K562 (cell line): ENCODE results near the gene OR5K2. TPM values are rescaled to one million over a fixed set of nuclear protein-coding genes. Genes with fewer than 3 reads are reported as not detected.

Source experiments
- GTF2A2 ChIP-seq: IDR thresholded peaks from 2 replicates; pipeline ENCODE4 v1.6.1; 2016; ENCODE audit warnings: mild to moderate bottlenecking, missing genetic modification characterization, missing compliant biosample characterization
- KAT8 ChIP-seq: fragments of 450-650 bp; IDR thresholded peaks from 2 replicates; pipeline ENCODE4 v1.6.1; 2016; ENCODE audit warnings: low read depth, mild to moderate bottlenecking
- KLF1 ChIP-seq: fragments of 450-650 bp; IDR thresholded peaks from 2 replicates; pipeline ENCODE4 v1.6.1; 2016; ENCODE audit warnings: missing genetic modification characterization, missing compliant biosample characterization
- PATZ1 ChIP-seq: fragments of 250-450 bp; sonication (Bioruptor Pico); IDR thresholded peaks from 2 replicates; pipeline ENCODE4 v1.5.0; 2020; ENCODE audit warnings: mild to moderate bottlenecking, borderline replicate concordance
- PHB ChIP-seq: fragments of 250-450 bp; sonication (Bioruptor Pico); IDR thresholded peaks from 2 replicates; pipeline ENCODE4 v1.5.0; 2021
- RBM14 ChIP-seq: fragments of 200-400 bp; formaldehyde crosslinking; IDR thresholded peaks from 2 replicates; pipeline ENCODE4 v1.6.1; 2018; ENCODE audit warnings: low read depth, mild to moderate bottlenecking, low read length, moderate library complexity, borderline replicate concordance; ENCODE audit not compliant: insufficient read depth
- SIN3B ChIP-seq: fragments of 450-650 bp; IDR thresholded peaks from 2 replicates; pipeline ENCODE4 v1.6.1; 2017; ENCODE audit warnings: low read depth, mild to moderate bottlenecking, moderate library complexity
- SMARCA4 ChIP-seq: fragments of 450-650 bp; IDR thresholded peaks from 2 replicates; pipeline ENCODE4 v1.6.1; 2016
- SREBF2 ChIP-seq: sonication (generic); formaldehyde crosslinking; IDR thresholded peaks from 2 replicates; pipeline ENCODE4 v1.4.0; 2020; ENCODE audit warnings: mild to moderate bottlenecking, missing genetic modification reagents
- ZHX1 ChIP-seq: fragments of 150-350 bp; conservative IDR thresholded peaks from 2 replicates; pipeline ENCODE4 v1.6.1; 2014; ENCODE audit warnings: low read length
- ZNF511 ChIP-seq: sonication (generic); formaldehyde crosslinking; IDR thresholded peaks from 2 replicates; pipeline ENCODE4 v1.8.0; 2022; ENCODE audit warnings: mild to moderate bottlenecking, missing genetic modification reagents
- polyA plus RNA-seq, 8 experiments: library from polyadenylated mRNA; depleted of rRNA in 4 of 8; stranded (reverse) in 5 of 8; unstranded in 3 of 8; fragments of >200 nt; fragmentation: Nextera tagmentation in 2 of 8; fragmentation: Illumina TruSeq in 1 of 8; extraction: Ambion mirVana in 2 of 8; extraction: Trizol in 1 of 8; gene quantifications; 2 replicates each; pipeline versions ENCODE4 v1.2.1 to v1.2.3, GENCODE V29; 2011 to 2014; ENCODE audit warnings: inconsistent platforms in 1 of 8, missing spikeins in 1 of 8
- small RNA-seq: library from RNA; depleted of rRNA; stranded (forward); fragments of <200 nt; gene quantifications from one replicate; pipeline ENCODE3, GENCODE V24; 2014
- total RNA-seq, 7 experiments: library from RNA; depleted of rRNA in 6 of 7; stranded (reverse); fragments of >200 nt in 6 of 7; fragmentation: Illumina TruSeq in 2 of 7; extraction: Trizol in 2 of 7; gene quantifications; 2 replicates each; pipeline versions ENCODE4 v1.2.1 to v1.2.3, GENCODE V29; 2011 to 2021; ENCODE audit warnings: low replicate concordance in 1 of 7

OR5K2 gene
- total and polyA plus RNA-seq, 9 of the 15 experiments (the other 6 are each of a cell fraction or from before 2014, with no cell fraction given) = not detected

GRCh38 chr3:98545940-98546339 is 48.5 kb downstream of the OR5K2 start (continued):
- TF ChIP-seq SIN3B = no peak
- TF ChIP-seq PHB (CRISPR knock-in tag) = no peak
- no peak for TF ChIP-seq ZNF511 (CRISPR knock-in tag)
- TF ChIP-seq RBM14 = no peak
- no peak for TF ChIP-seq GTF2A2 (tag)
- no peak for TF ChIP-seq SMARCA4
- no peak for TF ChIP-seq KAT8
- TF ChIP-seq SREBF2 = no peak
- TF ChIP-seq KLF1 = no peak
- no peak for TF ChIP-seq PATZ1
- TF ChIP-seq ZHX1 = no peak

Small RNAs within 50 kb of the gene (small RNA-seq; reads per million reads assigned to genes)
- not detected for gene RPL38P4

Other genes with a start within 250 kb of the OR5K2 start
Only the 7 nearest of the 8 such genes appear.
- not detected in 2 replicates for gene OR5H2, start 215.2 kb upstream of the OR5K2 start, total RNA-seq (2014; rRNA removed)
- not detected in 2 replicates for gene OR5H2, start 215.2 kb upstream of the OR5K2 start, total RNA-seq (2014; rRNA removed; fragmentation: Illumina TruSeq; extraction: Trizol)
- gene OR5H2, start 215.2 kb upstream of the OR5K2 start, total RNA-seq (2015; rRNA removed; fragmentation: Illumina TruSeq; extraction: Trizol) = not detected in 2 replicates
- not detected in 2 replicates for gene OR5H2, start 215.2 kb upstream of the OR5K2 start, total RNA-seq (2021)
- not detected in 2 replicates for gene OR5H2, start 215.2 kb upstream of the OR5K2 start, polyA plus RNA-seq (2011; rRNA removed)
- not detected in 2 replicates for gene OR5H2, start 215.2 kb upstream of the OR5K2 start, polyA plus RNA-seq (2014; fragmentation: Illumina TruSeq; extraction: Trizol)
- not detected for gene OR5H2, start 215.2 kb upstream of the OR5K2 start, polyA plus RNA-seq (2014; fragmentation: Nextera tagmentation; extraction: Ambion mirVana)
- gene OR5H2, start 215.2 kb upstream of the OR5K2 start, polyA plus RNA-seq (2014; rRNA removed) = not detected in 2 replicates
- gene OR5K4, start 143.8 kb upstream of the OR5K2 start, total RNA-seq (2014; rRNA removed) = not detected in 2 replicates
- gene OR5K4, start 143.8 kb upstream of the OR5K2 start, total RNA-seq (2014; rRNA removed; fragmentation: Illumina TruSeq; extraction: Trizol) = not detected in 2 replicates
- gene OR5K4, start 143.8 kb upstream of the OR5K2 start, total RNA-seq (2015; rRNA removed; fragmentation: Illumina TruSeq; extraction: Trizol) = not detected in 2 replicates
- gene OR5K4, start 143.8 kb upstream of the OR5K2 start, total RNA-seq (2021) = not detected in 2 replicates
- not detected in 2 replicates for gene OR5K4, start 143.8 kb upstream of the OR5K2 start, polyA plus RNA-seq (2011; rRNA removed)
- gene OR5K4, start 143.8 kb upstream of the OR5K2 start, polyA plus RNA-seq (2014; fragmentation: Illumina TruSeq; extraction: Trizol) = not detected in 2 replicates
- not detected for gene OR5K4, start 143.8 kb upstream of the OR5K2 start, polyA plus RNA-seq (2014; fragmentation: Nextera tagmentation; extraction: Ambion mirVana)
- not detected in 2 replicates for gene OR5K4, start 143.8 kb upstream of the OR5K2 start, polyA plus RNA-seq (2014; rRNA removed)
- not detected in 2 replicates for gene OR5K3, start 107.0 kb upstream of the OR5K2 start, total RNA-seq (2014; rRNA removed)
- gene OR5K3, start 107.0 kb upstream of the OR5K2 start, total RNA-seq (2014; rRNA removed; fragmentation: Illumina TruSeq; extraction: Trizol) = not detected in 2 replicates
- gene OR5K3, start 107.0 kb upstream of the OR5K2 start, total RNA-seq (2015; rRNA removed; fragmentation: Illumina TruSeq; extraction: Trizol) = not detected in 2 replicates
- not detected in 2 replicates for gene OR5K3, start 107.0 kb upstream of the OR5K2 start, total RNA-seq (2021)
- not detected in 2 replicates for gene OR5K3, start 107.0 kb upstream of the OR5K2 start, polyA plus RNA-seq (2011; rRNA removed)
- gene OR5K3, start 107.0 kb upstream of the OR5K2 start, polyA plus RNA-seq (2014; fragmentation: Illumina TruSeq; extraction: Trizol) = not detected in 2 replicates
- gene OR5K3, start 107.0 kb upstream of the OR5K2 start, polyA plus RNA-seq (2014; fragmentation: Nextera tagmentation; extraction: Ambion mirVana) = not detected
- not detected in 2 replicates for gene OR5K3, start 107.0 kb upstream of the OR5K2 start, polyA plus RNA-seq (2014; rRNA removed)
- not detected in 2 replicates for gene OR5K1, start 34.5 kb upstream of the OR5K2 start, total RNA-seq (2014; rRNA removed)
- not detected in 2 replicates for gene OR5K1, start 34.5 kb upstream of the OR5K2 start, total RNA-seq (2014; rRNA removed; fragmentation: Illumina TruSeq; extraction: Trizol)
- not detected in 2 replicates for gene OR5K1, start 34.5 kb upstream of the OR5K2 start, total RNA-seq (2015; rRNA removed; fragmentation: Illumina TruSeq; extraction: Trizol)
- not detected in 2 replicates for gene OR5K1, start 34.5 kb upstream of the OR5K2 start, total RNA-seq (2021)
- gene OR5K1, start 34.5 kb upstream of the OR5K2 start, polyA plus RNA-seq (2011; rRNA removed) = not detected in 2 replicates
- gene OR5K1, start 34.5 kb upstream of the OR5K2 start, polyA plus RNA-seq (2014; fragmentation: Illumina TruSeq; extraction: Trizol) = not detected in 2 replicates
- gene OR5K1, start 34.5 kb upstream of the OR5K2 start, polyA plus RNA-seq (2014; fragmentation: Nextera tagmentation; extraction: Ambion mirVana) = not detected
- gene OR5K1, start 34.5 kb upstream of the OR5K2 start, polyA plus RNA-seq (2014; rRNA removed) = not detected in 2 replicates
- gene CLDND1, start 25.2 kb downstream of the OR5K2 start, total RNA-seq (2014; rRNA removed) = 36.8 and 38.5 TPM in 2 replicates
- gene CLDND1, start 25.2 kb downstream of the OR5K2 start, total RNA-seq (2014; rRNA removed; fragmentation: Illumina TruSeq; extraction: Trizol) = 37.1 and 43.0 TPM in 2 replicates
- gene CLDND1, start 25.2 kb downstream of the OR5K2 start, total RNA-seq (2015; rRNA removed; fragmentation: Illumina TruSeq; extraction: Trizol) = 28.8 and 29.2 TPM in 2 replicates
- gene CLDND1, start 25.2 kb downstream of the OR5K2 start, total RNA-seq (2021) = 44.5 and 52.8 TPM in 2 replicates
- gene CLDND1, start 25.2 kb downstream of the OR5K2 start, polyA plus RNA-seq (2011; rRNA removed) = 135 and 141 TPM in 2 replicates
- gene CLDND1, start 25.2 kb downstream of the OR5K2 start, polyA plus RNA-seq (2014; fragmentation: Illumina TruSeq; extraction: Trizol) = 68.6 and 75.0 TPM in 2 replicates
- gene CLDND1, start 25.2 kb downstream of the OR5K2 start, polyA plus RNA-seq (2014; fragmentation: Nextera tagmentation; extraction: Ambion mirVana) = 100 to 1,000 TPM in 1 of 2 experiments, 10 to 100 TPM in 1; 75.1 to 113 TPM
- 60.7 and 69.2 TPM in 2 replicates for gene CLDND1, start 25.2 kb downstream of the OR5K2 start, polyA plus RNA-seq (2014; rRNA removed)
- gene GPR15, start 34.3 kb downstream of the OR5K2 start, total RNA-seq (2014; rRNA removed) = not detected in 2 replicates
- not detected in 2 replicates for gene GPR15, start 34.3 kb downstream of the OR5K2 start, total RNA-seq (2014; rRNA removed; fragmentation: Illumina TruSeq; extraction: Trizol)
- not detected in 2 replicates for gene GPR15, start 34.3 kb downstream of the OR5K2 start, total RNA-seq (2015; rRNA removed; fragmentation: Illumina TruSeq; extraction: Trizol)
- gene GPR15, start 34.3 kb downstream of the OR5K2 start, total RNA-seq (2021) = 0.13 TPM in 1 of 2 replicates, not detected in the other
- not detected in 2 replicates for gene GPR15, start 34.3 kb downstream of the OR5K2 start, polyA plus RNA-seq (2011; rRNA removed)
- not detected in 2 replicates for gene GPR15, start 34.3 kb downstream of the OR5K2 start, polyA plus RNA-seq (2014; fragmentation: Illumina TruSeq; extraction: Trizol)
- gene GPR15, start 34.3 kb downstream of the OR5K2 start, polyA plus RNA-seq (2014; fragmentation: Nextera tagmentation; extraction: Ambion mirVana) = not detected
- not detected in 2 replicates for gene GPR15, start 34.3 kb downstream of the OR5K2 start, polyA plus RNA-seq (2014; rRNA removed)
- gene CPOX, start 95.9 kb downstream of the OR5K2 start, total RNA-seq (2014; rRNA removed) = 42.4 and 43.8 TPM in 2 replicates
- 24.8 and 28.4 TPM in 2 replicates for gene CPOX, start 95.9 kb downstream of the OR5K2 start, total RNA-seq (2014; rRNA removed; fragmentation: Illumina TruSeq; extraction: Trizol)
- gene CPOX, start 95.9 kb downstream of the OR5K2 start, total RNA-seq (2015; rRNA removed; fragmentation: Illumina TruSeq; extraction: Trizol) = 17.7 and 18.9 TPM in 2 replicates
- gene CPOX, start 95.9 kb downstream of the OR5K2 start, total RNA-seq (2021) = 28.4 and 31.4 TPM in 2 replicates
- 76.7 and 82.1 TPM in 2 replicates for gene CPOX, start 95.9 kb downstream of the OR5K2 start, polyA plus RNA-seq (2011; rRNA removed)
- gene CPOX, start 95.9 kb downstream of the OR5K2 start, polyA plus RNA-seq (2014; fragmentation: Illumina TruSeq; extraction: Trizol) = 20.7 and 25.7 TPM in 2 replicates
- gene CPOX, start 95.9 kb downstream of the OR5K2 start, polyA plus RNA-seq (2014; fragmentation: Nextera tagmentation; extraction: Ambion mirVana) = 10 to 100 TPM; 14.6 to 17.4 TPM
- 23.0 and 28.6 TPM in 2 replicates for gene CPOX, start 95.9 kb downstream of the OR5K2 start, polyA plus RNA-seq (2014; rRNA removed)